NCI-H146 (cell line): Measurements from ENCODE around the gene BEAN1.

Source experiments
- DNase-seq: peaks from one replicate; lab custom pipeline; 2025; lab: John Stamatoyannopoulos, UW

BEAN1 gene

DNA sequence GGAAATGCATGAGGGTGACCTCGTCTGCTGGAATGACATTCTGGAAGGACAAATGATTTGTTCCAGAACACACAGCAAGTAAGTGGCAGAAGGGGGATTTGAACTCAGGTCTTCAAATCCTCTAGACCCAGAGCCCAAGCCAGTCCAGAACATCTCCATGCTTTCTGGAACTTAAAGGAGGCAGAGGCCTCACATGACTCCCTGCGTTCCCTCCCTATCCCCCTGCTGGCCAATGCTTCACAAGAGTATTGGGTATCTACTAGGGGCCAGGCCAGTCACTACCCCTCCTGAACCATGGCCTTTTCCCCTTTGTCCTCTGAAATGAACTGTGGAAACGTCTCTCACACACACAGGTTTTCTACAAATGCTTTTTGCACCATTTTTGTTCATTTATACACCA, 7.6 kb upstream of the BEAN1 start:
- no peak for DNase-seq

DNA sequence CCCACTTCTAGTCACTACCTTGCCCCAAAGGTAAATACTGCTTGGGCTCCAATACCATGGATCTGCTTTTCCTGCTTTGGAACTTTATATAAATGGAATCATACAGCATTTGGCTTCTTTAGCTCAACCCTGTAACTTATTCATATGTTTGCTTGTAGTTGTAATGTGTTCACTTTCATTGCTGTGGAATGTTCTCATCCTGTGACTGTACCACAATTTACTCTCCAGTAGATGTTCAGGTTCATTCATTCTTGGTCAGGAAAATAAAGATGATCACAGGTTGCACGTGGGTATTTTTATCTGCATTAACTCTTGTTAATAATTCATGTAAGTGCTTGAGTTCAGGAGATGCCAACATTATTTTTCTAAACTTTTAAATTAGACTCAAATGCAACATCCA, 6.7 kb upstream of the BEAN1 start:
- DNase-seq: no peak

DNA sequence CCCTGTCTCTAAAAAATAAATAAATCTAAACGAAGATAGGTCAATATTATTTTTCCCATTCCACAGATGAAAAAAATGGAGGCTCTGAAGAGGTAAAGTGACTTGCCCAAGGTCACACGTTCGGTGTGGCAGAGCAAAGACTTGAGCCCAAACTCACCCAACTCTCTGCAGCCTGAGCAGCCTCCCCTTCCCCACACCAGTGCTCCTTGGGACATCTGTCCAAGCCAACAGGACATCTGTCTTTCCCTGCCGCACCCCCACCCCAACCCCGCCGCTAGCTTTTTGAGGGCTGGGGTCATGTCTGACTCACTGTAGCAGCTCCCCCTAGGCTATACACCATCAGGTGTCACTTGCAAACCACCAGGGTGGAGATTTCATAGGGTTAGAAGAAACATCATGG, 5.2 kb upstream of the BEAN1 start:
- no peak for DNase-seq

DNA sequence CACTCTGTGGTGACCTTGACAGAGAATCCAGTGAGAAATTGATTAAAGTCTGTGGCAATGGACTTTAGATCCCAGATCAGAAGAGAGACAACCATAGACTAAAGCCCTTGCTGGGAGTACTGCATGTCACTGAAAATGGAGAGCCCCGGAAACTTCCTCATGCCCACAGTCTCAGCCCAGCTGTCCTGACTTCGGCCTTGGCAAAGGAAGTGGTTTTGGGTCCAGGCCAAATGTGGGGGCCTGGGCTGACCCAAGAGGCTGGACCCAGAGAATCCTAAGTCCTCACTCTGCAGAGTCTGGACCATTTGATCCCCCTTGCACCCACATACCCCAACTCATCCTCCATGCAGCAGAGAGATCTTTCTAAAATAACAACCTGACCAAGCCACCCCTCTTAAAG, 4.7 kb upstream of the BEAN1 start:
- no peak for DNase-seq

DNA sequence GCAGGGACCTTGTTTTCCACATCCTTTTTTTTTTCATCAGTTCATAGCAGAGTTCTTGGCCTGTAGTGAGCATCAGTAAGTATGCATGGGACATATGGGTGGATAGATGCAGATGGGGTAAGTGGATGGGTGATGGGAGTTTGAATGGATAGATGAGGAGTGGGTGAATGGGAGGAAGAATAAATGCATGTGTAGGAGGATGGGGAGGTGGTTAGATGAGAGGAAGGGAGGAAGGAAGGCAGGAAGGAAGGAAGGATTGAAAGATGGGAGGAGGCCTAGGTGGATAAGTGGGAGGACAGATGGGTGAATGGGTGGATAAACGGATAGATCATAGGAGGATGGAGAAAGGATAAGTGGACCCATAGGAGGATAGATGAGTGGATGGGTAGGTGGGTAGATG, 3.9 kb upstream of the BEAN1 start:
- no peak for DNase-seq

DNA sequence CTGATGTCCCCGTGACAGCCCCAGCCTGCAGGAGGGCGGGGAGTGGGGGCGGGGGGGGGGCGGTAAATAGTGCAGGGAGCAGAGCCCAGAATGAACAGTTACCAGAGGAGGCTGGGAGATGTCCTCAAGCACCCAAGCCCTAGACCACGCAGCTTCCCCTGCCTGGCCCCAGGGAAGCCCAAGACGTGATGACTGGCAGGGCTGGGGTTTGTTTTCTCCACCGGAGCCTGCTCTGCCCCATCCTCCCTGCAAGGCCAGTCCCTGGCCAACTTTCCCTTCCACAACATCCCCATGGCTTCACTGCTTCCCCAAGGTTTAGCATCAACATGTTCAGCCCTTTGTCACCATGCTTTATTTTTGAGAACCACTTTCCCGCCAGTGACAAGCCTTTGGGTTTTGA, 1.4 kb upstream of the BEAN1 start:
- no peak for DNase-seq

DNA sequence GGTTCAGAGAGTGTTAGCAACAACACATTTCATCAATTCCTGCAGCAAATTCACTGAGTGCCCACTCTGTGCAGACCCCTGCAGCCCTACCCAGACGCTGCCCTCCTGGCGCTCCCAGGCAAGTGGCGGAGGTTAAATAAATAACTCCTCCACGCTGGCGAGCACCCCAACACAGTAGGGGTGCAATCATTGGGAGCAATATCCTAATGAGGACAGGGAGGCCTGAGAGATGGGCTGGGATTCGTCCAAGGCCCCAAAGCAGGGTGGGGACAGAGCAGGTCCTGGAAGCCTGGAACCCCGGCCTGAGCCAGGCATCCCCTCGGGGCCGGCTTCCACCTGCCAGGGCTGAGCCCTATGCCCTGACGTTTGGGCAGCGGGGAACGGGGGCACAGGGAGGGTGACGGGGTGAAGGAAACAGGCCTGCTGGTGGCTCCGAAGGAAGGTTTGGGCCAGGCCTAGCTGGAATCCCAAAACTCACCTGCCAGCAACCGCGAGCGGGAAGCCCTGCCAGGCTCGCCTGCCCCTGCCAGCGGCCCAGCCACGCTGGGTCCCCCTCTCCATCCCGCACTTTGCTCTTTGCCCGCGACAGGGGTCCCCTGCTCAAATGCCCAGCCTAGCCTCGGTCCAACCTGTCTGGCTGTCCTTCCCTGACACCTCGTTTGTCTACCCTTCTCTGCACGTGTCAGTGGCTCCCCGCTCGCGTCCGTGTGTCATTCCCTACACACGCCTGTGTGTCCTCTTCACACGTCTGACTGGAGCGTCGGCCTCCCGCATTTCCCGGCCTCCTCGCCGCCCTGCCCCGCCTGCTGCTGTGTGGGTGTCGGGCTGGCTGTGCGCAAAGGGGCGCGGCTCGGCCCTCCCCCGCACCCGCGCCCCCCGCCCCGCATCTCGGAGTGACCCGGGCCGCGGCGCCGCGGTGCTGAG, 721 bp upstream of the BEAN1 start:
- peak; percentile 34 for DNase-seq

DNA sequence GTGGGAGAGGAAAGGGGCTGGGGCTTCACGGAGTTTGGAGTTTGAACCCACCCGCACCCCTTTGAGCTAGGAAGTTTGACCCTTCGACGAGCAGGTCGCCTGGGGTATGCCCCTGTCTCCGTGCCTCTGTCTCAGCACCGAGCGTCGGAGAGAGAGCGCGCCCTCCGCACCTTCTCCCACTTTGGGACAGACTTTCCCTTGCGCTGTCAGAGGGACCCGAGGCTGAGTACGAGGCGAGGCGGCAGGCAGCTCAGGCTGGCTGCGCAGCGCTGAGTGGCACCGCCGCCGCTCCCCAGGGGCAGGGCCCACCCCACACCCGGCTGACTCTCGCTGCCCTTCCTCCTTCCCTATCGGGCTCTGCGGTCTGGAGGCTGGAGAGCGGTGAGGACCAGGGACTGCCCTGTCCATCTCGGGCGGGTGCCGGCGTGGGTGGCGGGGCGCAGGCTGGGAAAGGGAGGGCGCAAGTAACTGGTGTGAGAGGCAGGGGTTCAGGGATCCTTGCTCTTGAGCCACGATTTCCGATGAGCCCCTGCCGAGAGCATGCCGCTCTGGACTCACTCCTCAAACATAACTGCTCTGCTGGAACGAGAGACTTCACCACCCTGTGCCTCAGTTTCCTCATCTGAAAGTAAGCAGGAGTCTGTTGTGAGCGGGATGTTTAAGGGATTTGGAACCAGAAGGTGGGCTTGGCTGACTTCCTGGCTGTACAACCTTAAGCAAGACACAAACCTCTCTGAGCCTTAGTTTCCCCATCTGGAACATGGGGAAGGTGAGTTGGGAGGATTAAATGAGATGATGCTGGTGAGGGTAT, 981 bp downstream of the BEAN1 start:
- DNase-seq: no peak

DNA sequence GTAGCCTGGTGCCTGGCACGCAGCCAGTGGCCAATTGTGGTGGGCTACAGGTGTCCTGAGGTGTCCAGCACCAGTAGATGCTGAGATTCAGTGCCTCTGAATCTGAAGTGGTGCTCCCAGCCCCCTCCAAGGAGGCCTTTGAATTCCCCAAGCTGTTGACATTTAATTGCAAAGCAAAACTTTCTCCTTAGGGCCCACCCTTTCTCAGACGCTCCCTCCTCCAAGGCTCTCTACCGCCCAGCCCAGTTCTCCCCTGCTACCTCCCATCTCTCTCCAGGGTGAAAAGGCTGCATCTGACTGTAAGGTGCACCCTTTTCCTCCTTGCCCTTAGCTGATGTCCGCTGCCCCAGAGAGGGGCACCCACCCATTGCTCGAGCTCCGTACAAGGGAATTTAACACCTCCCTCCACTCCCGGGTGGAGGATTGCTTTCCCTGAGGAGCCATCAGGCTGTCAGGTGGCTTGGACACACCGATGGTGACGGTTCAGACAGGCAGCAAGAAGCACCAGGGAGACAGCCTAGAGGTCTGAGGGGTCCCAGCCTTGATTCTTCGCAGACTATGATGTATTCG, 1.7 kb downstream of the BEAN1 start:
- no peak for DNase-seq

DNA sequence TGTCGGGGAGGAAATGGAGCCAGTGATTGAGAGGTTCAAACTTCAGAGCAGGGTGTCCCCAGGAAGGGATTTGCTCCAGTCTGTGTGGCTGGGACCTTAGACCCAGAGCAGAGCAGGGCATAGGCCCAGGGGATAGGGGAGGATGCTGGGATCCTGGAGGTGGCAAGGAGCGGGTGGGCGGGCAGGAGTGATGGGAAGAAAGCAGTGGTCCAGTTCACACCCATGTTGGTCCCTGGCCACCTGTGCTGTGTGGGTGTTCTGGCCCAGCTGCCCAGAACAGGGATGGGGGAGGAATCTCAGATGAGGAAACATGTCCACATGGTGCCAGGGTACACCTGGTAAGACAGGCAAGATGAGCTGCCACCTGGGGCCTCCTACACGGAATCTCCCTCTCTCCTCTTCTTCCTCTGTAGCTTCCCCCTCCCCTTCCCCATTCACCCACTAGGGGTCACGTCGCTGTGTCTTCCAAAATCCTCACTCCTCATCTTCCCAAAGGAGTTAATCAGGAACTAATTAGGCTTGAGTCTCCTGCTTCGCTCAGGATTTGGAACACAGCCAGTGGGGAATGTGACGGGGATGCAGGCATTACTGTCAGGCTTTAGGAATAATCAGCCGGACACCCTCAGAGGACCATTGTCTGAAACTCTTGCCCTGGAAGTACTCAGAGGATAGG, 2.3 kb downstream of the BEAN1 start:
- DNase-seq: no peak

DNA sequence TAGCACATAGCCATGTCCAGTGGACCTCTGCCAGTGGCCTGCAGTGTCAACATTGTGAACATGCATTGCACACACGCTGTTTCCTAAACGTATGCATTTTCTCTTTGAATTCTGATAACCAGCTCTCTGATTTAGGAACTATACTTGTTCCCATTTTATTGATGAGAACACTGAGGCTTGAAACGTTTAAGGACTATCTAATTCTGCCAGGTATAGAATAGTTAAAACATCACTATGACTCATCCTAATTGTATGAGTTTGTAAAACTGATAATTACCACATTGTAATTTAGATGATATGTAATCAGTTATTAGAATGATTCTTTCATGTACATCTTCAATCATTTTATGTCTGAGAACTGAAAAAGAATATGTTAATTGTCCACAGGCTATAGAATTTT, 3.1 kb downstream of the BEAN1 start:
- no peak for DNase-seq

DNA sequence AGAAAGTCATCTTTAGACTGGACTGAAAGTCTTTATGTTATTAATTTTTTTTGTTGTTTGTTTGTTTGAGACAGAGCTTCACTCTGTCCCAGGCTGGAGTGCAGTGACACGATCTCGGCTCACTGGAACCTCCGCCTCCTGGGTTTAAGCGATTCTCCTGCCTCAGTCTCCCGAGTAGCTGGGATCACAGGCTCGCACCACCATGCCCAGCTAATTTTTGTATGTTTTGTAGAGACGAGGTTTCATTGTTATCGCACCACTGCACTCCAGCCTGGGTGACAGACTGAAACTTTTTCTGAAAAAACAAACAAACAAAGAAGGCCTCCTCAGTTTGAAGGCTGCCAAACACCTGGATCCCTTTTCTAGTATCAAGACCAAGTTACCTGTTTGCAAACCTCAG, 4.7 kb downstream of the BEAN1 start:
- DNase-seq: no peak

DNA sequence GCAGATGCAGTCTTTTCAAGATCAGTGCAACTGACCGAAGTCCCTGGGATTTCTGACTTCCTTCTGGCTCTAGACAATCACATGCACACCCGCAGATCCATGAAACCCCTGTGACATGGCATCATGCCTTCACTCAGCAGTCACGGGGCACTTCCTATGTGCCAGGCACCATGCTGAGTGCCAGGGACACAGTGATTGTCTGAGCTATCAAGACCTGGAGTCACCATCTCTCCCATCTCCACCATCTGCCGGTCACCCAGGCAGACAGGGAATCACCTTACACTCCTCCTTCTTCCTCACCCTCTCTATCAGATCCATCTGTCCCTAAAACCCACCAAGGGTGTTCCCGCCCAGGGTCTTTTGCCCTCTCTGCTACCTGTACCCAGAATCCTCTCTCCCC, 5.3 kb downstream of the BEAN1 start:
- no peak for DNase-seq

DNA sequence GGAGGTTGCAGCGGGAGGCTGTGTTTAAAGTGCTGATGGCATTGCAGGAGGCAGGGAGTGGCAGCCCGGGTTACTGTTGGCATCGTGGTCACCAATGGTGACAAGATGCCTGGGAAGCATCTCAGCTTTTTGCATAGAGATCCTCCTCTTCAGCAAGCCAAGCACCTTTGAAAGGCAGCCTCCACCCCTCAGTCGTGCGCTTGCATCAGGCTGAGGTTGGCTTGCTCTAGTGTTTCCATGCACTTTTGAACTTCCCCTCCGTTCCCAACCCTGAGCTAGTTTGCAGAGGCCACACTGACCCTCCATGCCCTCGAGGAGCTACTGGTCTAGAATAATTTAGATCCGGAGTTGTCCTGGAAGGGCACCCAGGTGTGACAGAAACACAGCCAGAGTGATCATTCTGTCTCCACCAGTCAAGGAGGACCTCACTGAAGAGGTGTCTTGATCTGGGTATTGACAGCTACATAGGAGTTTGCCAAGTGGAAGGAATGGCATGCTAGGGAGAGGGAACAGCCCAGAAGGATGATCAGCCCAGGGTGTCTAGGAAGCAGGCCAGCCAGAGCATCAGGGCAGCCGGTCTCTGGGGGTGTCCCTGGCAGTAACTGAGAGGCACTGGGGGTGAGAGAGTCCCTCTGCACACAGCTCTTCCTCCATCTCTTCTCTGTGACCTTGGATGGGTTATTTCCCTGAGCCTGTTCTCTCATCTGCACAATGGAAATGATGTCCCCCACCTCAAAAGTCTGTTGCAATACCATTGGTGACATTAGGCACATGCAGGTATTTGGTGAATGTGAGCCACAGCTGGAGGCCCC, 7.7 kb downstream of the BEAN1 start:
- no peak for DNase-seq

DNA sequence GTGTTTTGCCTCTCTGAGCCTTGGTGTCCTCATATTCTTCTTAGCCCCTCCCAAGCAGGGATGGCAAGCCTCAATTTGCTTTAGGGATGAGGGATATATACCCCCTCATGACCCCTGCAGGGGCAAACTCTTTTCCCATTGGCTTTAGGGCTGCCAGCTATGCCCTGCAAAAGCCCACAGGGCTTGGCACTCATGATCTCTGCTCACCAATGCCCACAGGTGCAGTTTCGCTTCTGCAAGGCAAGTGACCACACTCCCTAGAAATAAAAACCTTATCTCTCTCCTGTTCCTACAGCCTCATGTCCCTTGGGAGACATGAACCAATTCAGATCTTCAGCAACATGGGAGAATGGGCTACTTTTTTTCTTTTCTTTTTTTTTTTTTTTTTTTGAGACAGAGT, 8.8 kb downstream of the BEAN1 start:
- DNase-seq: no peak

DNA sequence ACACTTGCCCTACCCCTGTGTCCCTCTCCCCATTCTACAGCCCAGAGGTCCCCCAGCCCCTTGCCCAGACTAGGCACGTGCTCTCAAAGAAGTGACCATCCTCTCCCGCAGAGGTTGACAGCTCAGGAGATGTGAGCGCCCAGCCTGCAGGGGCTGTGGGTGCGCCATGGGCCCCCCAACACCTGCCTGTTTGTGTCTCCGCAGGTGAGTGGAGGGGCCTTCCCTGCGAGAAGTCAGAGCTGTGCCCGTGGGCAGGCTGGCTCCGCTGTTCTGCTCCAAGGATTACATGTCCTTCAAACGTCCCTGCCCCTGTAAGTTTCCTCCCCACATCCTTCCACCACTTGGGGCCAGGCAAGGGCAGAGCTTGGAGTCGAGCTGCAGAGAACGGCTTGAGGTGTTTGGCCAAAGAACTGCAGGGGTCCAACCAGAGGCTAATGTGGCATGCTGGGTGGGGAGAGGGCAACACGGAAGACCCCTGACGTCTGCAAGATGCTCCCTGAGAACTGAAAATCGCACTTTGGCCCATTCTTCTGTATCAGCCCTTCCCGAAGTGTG, 10.4 kb downstream of the BEAN1 start:
- no peak for DNase-seq

DNA sequence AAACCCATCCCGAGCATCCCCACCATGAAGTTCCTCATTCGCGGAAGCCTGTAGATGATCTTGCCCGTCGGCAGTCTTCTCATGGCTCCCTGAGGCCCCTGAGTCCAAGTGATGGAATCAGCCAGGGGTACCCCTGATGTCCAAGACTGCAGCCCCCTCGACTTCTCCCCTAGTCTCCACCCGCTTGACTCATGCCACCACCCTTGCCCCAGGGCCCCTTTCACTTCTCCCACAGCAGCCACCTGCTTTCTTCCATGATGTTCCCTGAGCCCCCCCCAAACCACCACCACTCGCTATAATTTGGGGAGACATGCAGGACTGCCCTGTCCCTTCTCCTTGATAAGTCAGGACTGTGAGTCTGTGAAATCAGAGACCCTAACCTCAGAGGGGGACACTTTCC, 11.4 kb downstream of the BEAN1 start:
- DNase-seq: no peak

DNA sequence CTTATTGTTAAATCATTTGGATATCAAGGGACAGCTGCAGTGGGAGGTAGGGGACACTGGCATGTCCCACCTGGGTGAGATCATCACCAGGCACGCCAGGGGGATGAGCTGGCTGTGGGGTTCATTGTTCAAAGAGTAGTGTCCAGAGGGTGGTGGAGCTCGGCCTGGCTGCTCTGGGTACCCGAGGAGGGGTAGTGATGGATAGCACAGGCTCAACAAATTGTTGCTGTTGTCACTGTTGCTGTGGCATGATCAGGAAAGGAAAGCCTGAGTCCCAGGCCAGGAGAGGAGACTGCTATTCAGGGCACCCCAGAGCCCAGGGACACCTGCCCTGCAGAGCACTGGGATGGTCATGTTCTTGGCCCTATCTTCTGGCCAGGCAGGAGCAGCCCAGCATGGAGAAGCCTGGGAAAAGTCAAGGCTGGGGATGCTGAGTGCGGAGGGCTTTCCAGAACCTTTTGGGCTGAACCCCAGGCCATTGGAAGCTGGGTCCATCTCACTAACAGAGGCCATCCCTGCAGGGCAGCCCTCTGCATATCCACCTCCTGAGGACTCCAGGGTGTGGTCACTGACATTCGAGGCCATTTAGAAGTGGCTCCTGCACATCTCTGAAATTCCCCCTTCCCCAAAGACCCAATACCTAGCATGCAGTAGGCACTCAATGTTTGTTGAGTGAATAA, 12.1 kb downstream of the BEAN1 start:
- DNase-seq: no peak

DNA sequence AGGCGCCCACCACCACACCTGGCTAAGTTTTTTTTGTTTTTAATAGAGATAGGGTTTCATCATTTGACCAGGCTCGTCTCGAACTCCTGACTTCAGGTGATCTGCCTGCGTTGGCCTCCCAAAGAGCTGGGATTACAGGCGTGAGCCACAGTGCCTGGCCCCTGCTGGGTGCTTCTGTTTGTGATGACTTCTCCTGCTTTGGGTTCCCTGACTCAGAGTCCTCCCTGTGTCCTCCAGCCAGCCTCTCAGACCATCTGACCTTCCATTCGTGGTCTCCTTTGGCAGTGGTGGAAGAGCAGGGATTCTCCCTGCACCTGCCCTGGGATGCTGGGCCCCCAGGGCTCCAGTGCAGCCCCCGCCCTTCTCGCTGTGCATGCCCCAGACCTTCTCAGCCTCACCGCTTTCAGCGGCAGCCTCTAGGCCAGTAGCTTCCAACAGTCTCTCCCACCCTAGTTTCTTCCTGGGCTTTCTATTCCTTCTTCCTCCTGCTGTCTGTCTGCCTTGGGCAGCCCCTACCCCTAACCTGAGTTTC, 13.2 kb downstream of the BEAN1 start:
- no peak for DNase-seq

DNA sequence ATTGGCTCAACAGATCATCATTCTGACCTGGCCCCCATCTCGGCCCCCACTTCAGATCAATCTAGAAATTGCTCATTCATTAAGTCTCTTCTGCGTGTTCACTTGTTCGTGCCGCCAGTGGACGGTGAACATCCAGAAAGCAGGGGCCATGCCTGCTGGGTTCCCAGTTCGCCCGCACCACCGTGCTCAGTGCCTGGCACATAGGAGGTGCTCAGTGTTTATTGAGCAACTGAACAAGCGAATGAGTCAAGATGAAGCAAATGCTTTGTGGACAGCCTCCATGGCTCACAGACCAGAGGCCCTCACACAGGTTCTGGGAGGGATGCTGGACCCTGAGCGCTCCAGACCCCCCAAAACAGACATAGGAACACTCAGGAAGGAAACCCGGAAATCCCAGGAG, 13.9 kb downstream of the BEAN1 start:
- no peak for DNase-seq
